SK-N-SH (cell line): Measurements from ENCODE around the gene GLRA1.

Experiments used
- FOXJ3 ChIP-seq: sonication (generic); formaldehyde crosslinking; IDR thresholded peaks from 2 replicates; pipeline ENCODE4 v1.5.1; 2020; ENCODE audit warnings: mild to moderate bottlenecking, missing genetic modification reagents
- MXI1 ChIP-seq: IDR thresholded peaks from 2 replicates; pipeline ENCODE4 v1.6.1; 2012; ENCODE audit warnings: mild to moderate bottlenecking, low read depth, low read length, improper control_type of control experiment
- TAF1 ChIP-seq: IDR thresholded peaks from 2 replicates; pipeline ENCODE4 v1.6.1; 2012; ENCODE audit warnings: low read depth, mild to moderate bottlenecking, low read length, moderate library complexity, borderline replicate concordance
- TCF12 ChIP-seq: IDR thresholded peaks from 2 replicates; pipeline ENCODE4 v1.4.0; 2012
- TF ChIP-seq, protein P1 (sequence below): fragments of 200-600 bp; sonication (generic); IDR thresholded peaks from 2 replicates; pipeline ENCODE4 v1.6.1; 2017; ENCODE audit warnings: antibody characterized with exemption, mild to moderate bottlenecking, moderate library complexity
- TF ChIP-seq, protein P2 (sequence below): IDR thresholded peaks from 2 replicates; pipeline ENCODE4 v1.6.1; 2012; ENCODE audit warnings: mild to moderate bottlenecking, low read depth, low read length, moderate library complexity
- TF ChIP-seq, protein P3 (sequence below): IDR thresholded peaks from 2 replicates; pipeline ENCODE4 v1.4.0; 2012; ENCODE audit warnings: low read depth

DNA sequence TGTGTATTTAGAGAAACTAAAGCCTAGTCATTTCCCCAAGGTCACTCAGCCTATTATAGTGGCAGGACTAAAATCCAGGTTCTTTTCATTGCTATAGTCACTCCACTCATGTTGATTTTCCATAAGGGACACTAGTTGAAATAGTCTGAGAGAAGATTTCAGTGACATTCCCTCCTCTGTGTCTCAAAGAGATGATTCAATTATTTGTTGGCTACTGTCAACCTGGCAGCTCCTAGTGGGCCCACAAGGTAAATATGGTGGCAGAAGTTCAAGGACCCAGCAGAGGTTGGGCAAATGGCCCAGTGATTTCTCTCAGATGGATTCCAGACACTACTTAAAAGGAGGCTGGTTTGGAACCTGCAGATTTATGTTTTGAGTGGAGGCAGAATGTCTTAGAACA lies 104.8 kb downstream of the GLRA1 start:
- TF ChIP-seq TCF12 = no peak
- TF ChIP-seq, protein P1, sequence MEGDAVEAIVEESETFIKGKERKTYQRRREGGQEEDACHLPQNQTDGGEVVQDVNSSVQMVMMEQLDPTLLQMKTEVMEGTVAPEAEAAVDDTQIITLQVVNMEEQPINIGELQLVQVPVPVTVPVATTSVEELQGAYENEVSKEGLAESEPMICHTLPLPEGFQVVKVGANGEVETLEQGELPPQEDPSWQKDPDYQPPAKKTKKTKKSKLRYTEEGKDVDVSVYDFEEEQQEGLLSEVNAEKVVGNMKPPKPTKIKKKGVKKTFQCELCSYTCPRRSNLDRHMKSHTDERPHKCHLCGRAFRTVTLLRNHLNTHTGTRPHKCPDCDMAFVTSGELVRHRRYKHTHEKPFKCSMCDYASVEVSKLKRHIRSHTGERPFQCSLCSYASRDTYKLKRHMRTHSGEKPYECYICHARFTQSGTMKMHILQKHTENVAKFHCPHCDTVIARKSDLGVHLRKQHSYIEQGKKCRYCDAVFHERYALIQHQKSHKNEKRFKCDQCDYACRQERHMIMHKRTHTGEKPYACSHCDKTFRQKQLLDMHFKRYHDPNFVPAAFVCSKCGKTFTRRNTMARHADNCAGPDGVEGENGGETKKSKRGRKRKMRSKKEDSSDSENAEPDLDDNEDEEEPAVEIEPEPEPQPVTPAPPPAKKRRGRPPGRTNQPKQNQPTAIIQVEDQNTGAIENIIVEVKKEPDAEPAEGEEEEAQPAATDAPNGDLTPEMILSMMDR = no peak
- TF ChIP-seq, protein P2, sequence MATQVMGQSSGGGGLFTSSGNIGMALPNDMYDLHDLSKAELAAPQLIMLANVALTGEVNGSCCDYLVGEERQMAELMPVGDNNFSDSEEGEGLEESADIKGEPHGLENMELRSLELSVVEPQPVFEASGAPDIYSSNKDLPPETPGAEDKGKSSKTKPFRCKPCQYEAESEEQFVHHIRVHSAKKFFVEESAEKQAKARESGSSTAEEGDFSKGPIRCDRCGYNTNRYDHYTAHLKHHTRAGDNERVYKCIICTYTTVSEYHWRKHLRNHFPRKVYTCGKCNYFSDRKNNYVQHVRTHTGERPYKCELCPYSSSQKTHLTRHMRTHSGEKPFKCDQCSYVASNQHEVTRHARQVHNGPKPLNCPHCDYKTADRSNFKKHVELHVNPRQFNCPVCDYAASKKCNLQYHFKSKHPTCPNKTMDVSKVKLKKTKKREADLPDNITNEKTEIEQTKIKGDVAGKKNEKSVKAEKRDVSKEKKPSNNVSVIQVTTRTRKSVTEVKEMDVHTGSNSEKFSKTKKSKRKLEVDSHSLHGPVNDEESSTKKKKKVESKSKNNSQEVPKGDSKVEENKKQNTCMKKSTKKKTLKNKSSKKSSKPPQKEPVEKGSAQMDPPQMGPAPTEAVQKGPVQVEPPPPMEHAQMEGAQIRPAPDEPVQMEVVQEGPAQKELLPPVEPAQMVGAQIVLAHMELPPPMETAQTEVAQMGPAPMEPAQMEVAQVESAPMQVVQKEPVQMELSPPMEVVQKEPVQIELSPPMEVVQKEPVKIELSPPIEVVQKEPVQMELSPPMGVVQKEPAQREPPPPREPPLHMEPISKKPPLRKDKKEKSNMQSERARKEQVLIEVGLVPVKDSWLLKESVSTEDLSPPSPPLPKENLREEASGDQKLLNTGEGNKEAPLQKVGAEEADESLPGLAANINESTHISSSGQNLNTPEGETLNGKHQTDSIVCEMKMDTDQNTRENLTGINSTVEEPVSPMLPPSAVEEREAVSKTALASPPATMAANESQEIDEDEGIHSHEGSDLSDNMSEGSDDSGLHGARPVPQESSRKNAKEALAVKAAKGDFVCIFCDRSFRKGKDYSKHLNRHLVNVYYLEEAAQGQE = no peak
- TF ChIP-seq MXI1 = no peak
- TF ChIP-seq FOXJ3 (CRISPR knock-in tag) = no peak
- TF ChIP-seq TAF1 = no peak
- TF ChIP-seq, protein P3, sequence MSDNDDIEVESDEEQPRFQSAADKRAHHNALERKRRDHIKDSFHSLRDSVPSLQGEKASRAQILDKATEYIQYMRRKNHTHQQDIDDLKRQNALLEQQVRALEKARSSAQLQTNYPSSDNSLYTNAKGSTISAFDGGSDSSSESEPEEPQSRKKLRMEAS = no peak
